Neural cell (in vitro differentiated cells): Measurements from ENCODE around the gene ZDHHC1. TPM values are rescaled to one million over a fixed set of nuclear protein-coding genes. Genes with fewer than 3 reads are reported as not detected.

Experiments used
- H2AFZ ChIP-seq: fragments of 200-600, 300-800 bp; sonication (generic), shearing (Covaris generic); 2 replicates; pipeline ENCODE4 v1.6.0; 2014; ENCODE audit warnings: low read depth, mild to moderate bottlenecking, antibody characterized with exemption, low read length, moderate library complexity
- H3F3A ChIP-seq: fragments of 200-600 bp; shearing (Covaris generic); 2 replicates; pipeline ENCODE4 v1.6.1; 2016; ENCODE audit warnings: mild to moderate bottlenecking, moderate library complexity, mixed read lengths, antibody characterized with exemption, low read length; ENCODE audit not compliant: insufficient read depth, poor library complexity, severe bottlenecking
- H3K27ac ChIP-seq: fragments of 200-600, 300-800 bp; sonication (generic), shearing (Covaris generic); 2 replicates; pipeline ENCODE4 v1.5.1; 2014; ENCODE audit warnings: mild to moderate bottlenecking, low read length, moderate library complexity
- H3K27me3 ChIP-seq: fragments of 300-800, 200-600 bp; sonication (generic), shearing (Covaris generic); 2 replicates; pipeline ENCODE4 v1.6.0; 2014; ENCODE audit warnings: mild to moderate bottlenecking, low read depth, low read length, moderate library complexity; ENCODE audit not compliant: insufficient read depth
- H3K36me3 ChIP-seq: fragments of 300-800, 200-600 bp; sonication (generic), shearing (Covaris generic); 2 replicates; pipeline ENCODE4 v1.5.1; 2014; ENCODE audit warnings: mild to moderate bottlenecking, antibody characterized with exemption, low read length, moderate library complexity; ENCODE audit not compliant: insufficient read depth
- H3K4me2 ChIP-seq: fragments of 300-800, 200-600 bp; sonication (generic), shearing (Covaris generic); 2 replicates; pipeline ENCODE4 v1.6.0; 2014; ENCODE audit warnings: mild to moderate bottlenecking, low read length
- H3K4me3 ChIP-seq: fragments of 300-800, 200-600 bp; sonication (generic), shearing (Covaris generic); 2 replicates; pipeline ENCODE4 v1.5.1; 2014; ENCODE audit warnings: mild to moderate bottlenecking, low read length, moderate library complexity
- H3K79me2 ChIP-seq: fragments of 200-600 bp; shearing (Covaris generic); replicated peaks from 2 replicates; pipeline ENCODE4 v1.6.0; 2014; ENCODE audit warnings: mild to moderate bottlenecking, low read length, moderate library complexity; ENCODE audit not compliant: insufficient read depth
- H3K9ac ChIP-seq: fragments of 300-800, 200-600 bp; sonication (generic), shearing (Covaris generic); 2 replicates; pipeline ENCODE4 v1.6.1; 2016; ENCODE audit warnings: mild to moderate bottlenecking, low read length, mixed read lengths
- H3K9me2 ChIP-seq: fragments of 200-600 bp; shearing (Covaris generic); 2 replicates; pipeline ENCODE4 v1.6.1; 2016; ENCODE audit warnings: mild to moderate bottlenecking, low read length, mixed read lengths; ENCODE audit not compliant: insufficient read depth
- H3K9me3 ChIP-seq: fragments of 200-600, 300-800 bp; sonication (generic), shearing (Covaris generic); 2 replicates; pipeline ENCODE4 v1.6.1; 2016; ENCODE audit warnings: mild to moderate bottlenecking, mixed run types, low read length, moderate library complexity, mixed read lengths
- H4K20me1 ChIP-seq: fragments of 200-600 bp; shearing (Covaris generic); 2 replicates; pipeline ENCODE4 v1.6.1; 2016; ENCODE audit warnings: mild to moderate bottlenecking, mixed run types; ENCODE audit not compliant: insufficient read depth
- EP300 ChIP-seq: fragments of 450-650 bp; conservative IDR thresholded peaks from 2 replicates; pipeline ENCODE4 v1.6.1; 2014; ENCODE audit warnings: antibody characterized with exemption, mild to moderate bottlenecking, moderate library complexity; ENCODE audit not compliant: poor library complexity, severe bottlenecking
- EZH2 ChIP-seq: fragments of 200-600, 300-800 bp; shearing (Covaris generic), sonication (generic); IDR thresholded peaks from 2 replicates; pipeline ENCODE4 v1.6.1; 2014; ENCODE audit warnings: antibody characterized with exemption, low read length, borderline replicate concordance, mild to moderate bottlenecking; ENCODE audit not compliant: insufficient read depth, poor library complexity, severe bottlenecking
- MXI1 ChIP-seq: fragments of 450-650 bp; conservative IDR thresholded peaks from 2 replicates; pipeline ENCODE4 v1.6.1; 2014; ENCODE audit warnings: antibody characterized with exemption, mild to moderate bottlenecking; ENCODE audit not compliant: poor library complexity, severe bottlenecking
- POLR2AphosphoS5 ChIP-seq: IDR thresholded peaks from 2 replicates; pipeline ENCODE4 v1.6.1; 2012
- RAD21 ChIP-seq: fragments of 450-650 bp; conservative IDR thresholded peaks from 2 replicates; pipeline ENCODE4 v1.6.1; 2014; ENCODE audit warnings: antibody characterized with exemption, mild to moderate bottlenecking, moderate library complexity
- SMC3 ChIP-seq: fragments of 450-650 bp; conservative IDR thresholded peaks from 2 replicates; pipeline ENCODE4 v1.6.1; 2014; ENCODE audit warnings: antibody characterized with exemption, mild to moderate bottlenecking, moderate library complexity; ENCODE audit not compliant: poor library complexity
- TAF1 ChIP-seq: IDR thresholded peaks from 2 replicates; pipeline ENCODE4 v1.6.1; 2012; ENCODE audit warnings: low read depth
- polyA plus RNA-seq: library from polyadenylated mRNA; depleted of rRNA; stranded (reverse); fragments of >200 nt; gene quantifications from 2 replicates; pipeline ENCODE4 v1.2.3, GENCODE V29; 2014
- TF ChIP-seq, protein P1 (sequence below): IDR thresholded peaks from 2 replicates; pipeline ENCODE4 v1.6.1; 2012; ENCODE audit warnings: borderline replicate concordance
- TF ChIP-seq, protein P2 (sequence below): fragments of 450-650 bp; IDR thresholded peaks from 2 replicates; pipeline ENCODE4 v1.5.1; 2014; ENCODE audit warnings: antibody characterized with exemption, mild to moderate bottlenecking, moderate library complexity; ENCODE audit not compliant: poor library complexity, severe bottlenecking

ZDHHC1 gene
- polyA plus RNA-seq, 1 donor from 2014 or later, result 1.7 TPM

DNA sequence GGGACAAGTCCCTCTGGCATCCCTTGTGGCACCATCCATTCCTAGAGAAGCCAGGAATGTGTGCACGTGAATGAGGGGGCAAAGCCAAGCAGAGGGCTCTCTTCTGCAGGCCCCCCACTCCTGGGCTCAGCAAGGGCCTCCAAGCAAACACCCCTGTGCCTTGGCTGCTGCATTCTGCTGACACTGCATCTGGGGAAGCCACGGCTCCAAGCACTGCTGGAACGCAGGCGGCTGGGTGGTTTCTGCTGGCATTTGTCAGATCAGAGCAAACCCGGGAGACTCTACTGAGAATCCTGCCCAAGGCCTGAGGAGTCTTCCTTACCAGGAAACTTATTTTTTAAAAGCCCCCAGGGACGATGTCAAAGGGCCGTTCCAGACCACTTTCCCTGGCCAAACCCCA lies 41.3 kb upstream of the ZDHHC1 start:
- H2AFZ ChIP-seq, result no peak overlapping the region
- H3K36me3 ChIP-seq, result no peaks in the 10 kb centered on the region
- no peak overlapping the region for H3K4me2 ChIP-seq
- H3K9me3 ChIP-seq, result no peaks in the 10 kb centered on the region
- no peak overlapping the region for H3K4me3 ChIP-seq
- no peak for TF ChIP-seq EP300
- TF ChIP-seq SMC3, result no peak
- TF ChIP-seq TAF1, result no peak
- no peak for TF ChIP-seq POLR2AphosphoS5
- no peak for TF ChIP-seq EZH2
- TF ChIP-seq, protein P1, sequence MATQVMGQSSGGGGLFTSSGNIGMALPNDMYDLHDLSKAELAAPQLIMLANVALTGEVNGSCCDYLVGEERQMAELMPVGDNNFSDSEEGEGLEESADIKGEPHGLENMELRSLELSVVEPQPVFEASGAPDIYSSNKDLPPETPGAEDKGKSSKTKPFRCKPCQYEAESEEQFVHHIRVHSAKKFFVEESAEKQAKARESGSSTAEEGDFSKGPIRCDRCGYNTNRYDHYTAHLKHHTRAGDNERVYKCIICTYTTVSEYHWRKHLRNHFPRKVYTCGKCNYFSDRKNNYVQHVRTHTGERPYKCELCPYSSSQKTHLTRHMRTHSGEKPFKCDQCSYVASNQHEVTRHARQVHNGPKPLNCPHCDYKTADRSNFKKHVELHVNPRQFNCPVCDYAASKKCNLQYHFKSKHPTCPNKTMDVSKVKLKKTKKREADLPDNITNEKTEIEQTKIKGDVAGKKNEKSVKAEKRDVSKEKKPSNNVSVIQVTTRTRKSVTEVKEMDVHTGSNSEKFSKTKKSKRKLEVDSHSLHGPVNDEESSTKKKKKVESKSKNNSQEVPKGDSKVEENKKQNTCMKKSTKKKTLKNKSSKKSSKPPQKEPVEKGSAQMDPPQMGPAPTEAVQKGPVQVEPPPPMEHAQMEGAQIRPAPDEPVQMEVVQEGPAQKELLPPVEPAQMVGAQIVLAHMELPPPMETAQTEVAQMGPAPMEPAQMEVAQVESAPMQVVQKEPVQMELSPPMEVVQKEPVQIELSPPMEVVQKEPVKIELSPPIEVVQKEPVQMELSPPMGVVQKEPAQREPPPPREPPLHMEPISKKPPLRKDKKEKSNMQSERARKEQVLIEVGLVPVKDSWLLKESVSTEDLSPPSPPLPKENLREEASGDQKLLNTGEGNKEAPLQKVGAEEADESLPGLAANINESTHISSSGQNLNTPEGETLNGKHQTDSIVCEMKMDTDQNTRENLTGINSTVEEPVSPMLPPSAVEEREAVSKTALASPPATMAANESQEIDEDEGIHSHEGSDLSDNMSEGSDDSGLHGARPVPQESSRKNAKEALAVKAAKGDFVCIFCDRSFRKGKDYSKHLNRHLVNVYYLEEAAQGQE, result no peak
- TF ChIP-seq, protein P2, sequence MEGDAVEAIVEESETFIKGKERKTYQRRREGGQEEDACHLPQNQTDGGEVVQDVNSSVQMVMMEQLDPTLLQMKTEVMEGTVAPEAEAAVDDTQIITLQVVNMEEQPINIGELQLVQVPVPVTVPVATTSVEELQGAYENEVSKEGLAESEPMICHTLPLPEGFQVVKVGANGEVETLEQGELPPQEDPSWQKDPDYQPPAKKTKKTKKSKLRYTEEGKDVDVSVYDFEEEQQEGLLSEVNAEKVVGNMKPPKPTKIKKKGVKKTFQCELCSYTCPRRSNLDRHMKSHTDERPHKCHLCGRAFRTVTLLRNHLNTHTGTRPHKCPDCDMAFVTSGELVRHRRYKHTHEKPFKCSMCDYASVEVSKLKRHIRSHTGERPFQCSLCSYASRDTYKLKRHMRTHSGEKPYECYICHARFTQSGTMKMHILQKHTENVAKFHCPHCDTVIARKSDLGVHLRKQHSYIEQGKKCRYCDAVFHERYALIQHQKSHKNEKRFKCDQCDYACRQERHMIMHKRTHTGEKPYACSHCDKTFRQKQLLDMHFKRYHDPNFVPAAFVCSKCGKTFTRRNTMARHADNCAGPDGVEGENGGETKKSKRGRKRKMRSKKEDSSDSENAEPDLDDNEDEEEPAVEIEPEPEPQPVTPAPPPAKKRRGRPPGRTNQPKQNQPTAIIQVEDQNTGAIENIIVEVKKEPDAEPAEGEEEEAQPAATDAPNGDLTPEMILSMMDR, result no peak
- no peak for TF ChIP-seq MXI1
- TF ChIP-seq RAD21, result no peak
- H3K79me2 ChIP-seq, result no peaks in the 10 kb centered on the region
- H3K9ac ChIP-seq, result no peak overlapping the region
- H3K27me3 ChIP-seq, result no peaks in the 10 kb centered on the region
- H4K20me1 ChIP-seq, result no peaks in the 10 kb centered on the region
- no peaks in the 10 kb centered on the region for H3F3A ChIP-seq
- no peaks in the 10 kb centered on the region for H3K9me2 ChIP-seq
- H3K27ac ChIP-seq, result no peak overlapping the region

DNA sequence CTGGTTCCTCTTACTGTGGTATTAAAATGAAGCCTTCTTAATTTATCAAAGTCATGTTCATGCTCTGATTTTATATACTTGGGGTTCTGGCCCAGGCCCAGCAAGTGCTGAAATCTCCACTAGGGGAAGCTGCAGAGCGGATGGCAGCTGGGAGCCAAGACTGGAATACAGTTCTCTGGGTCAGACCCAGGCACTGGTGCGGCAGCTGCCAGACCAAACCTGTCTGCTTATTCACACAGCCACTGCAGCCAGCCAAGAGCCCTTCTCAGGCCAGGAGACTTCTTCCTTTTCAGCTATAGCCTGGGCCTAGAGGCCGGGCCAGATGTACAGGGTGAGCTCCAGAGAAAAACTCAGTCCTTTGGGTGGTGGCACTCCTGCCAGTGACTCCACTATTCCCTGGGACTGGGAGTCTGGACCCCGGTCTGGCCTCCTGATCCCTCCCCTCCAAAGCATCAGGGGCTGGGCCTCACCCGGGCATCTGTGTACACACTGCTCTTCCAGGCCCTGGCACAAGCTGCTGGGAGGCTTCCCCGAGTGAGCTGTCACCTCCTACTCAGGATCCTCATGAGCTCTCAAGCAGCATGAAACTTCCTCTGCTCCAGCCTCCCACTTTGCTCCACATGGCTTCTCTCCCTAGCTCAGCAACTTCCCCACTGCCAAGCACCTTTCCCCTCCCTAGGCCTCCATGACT lies 40.3 kb upstream of the ZDHHC1 start:
- H3K9me2 ChIP-seq, result no peaks in the 10 kb centered on the region
- H2AFZ ChIP-seq, result no peak overlapping the region
- no peak overlapping the region for H3K4me2 ChIP-seq
- no peaks in the 10 kb centered on the region for H3F3A ChIP-seq
- H3K36me3 ChIP-seq, result no peaks in the 10 kb centered on the region
- H3K4me3 ChIP-seq, result no peak overlapping the region
- H3K79me2 ChIP-seq, result no peaks in the 10 kb centered on the region
- H4K20me1 ChIP-seq, result no peaks in the 10 kb centered on the region
- TF ChIP-seq TAF1 (no peak), RAD21 (no peak), MXI1 (no peak), EZH2 (no peak), POLR2AphosphoS5 (no peak), SMC3 (no peak), EP300 (no peak)
- TF ChIP-seq, protein P1, result no peak
- TF ChIP-seq, protein P2, result no peak
- H3K9me3 ChIP-seq, result no peaks in the 10 kb centered on the region
- H3K27me3 ChIP-seq, result no peaks in the 10 kb centered on the region
- H3K9ac ChIP-seq, result no peak overlapping the region
- no peak overlapping the region for H3K27ac ChIP-seq
